ENCODE measurements around the gene RYR3.

Gene RYR3

GRCh38 chr15:33508703-33509102 is 197.9 kb downstream of the RYR3 start (continued):
- TF ChIP-seq ZFP3 (tag by site-specific recombination; IDR thresholded peaks at IDR 0.05; ENCODE audit: low read depth): no peak

GRCh38 chr15:33515121-33515520 is 204.4 kb downstream of the RYR3 start:
- TF ChIP-seq ZNF174 (tag by site-specific recombination; IDR thresholded peaks at IDR 0.05) (no peak), ZNF114 (tag by site-specific recombination; IDR thresholded peaks at IDR 0.05) (no peak), ZNF768 (tag by site-specific recombination; IDR thresholded peaks at IDR 0.05) (no peak), ZNF23 (tag by site-specific recombination; IDR thresholded peaks at IDR 0.05; ENCODE audit: borderline replicate concordance) (no peak), ZSCAN23 (tag by site-specific recombination; IDR thresholded peaks at IDR 0.05) (no peak), ZNF621 (tag by site-specific recombination; IDR thresholded peaks at IDR 0.05) (no peak), MYNN (tag by site-specific recombination; IDR thresholded peaks at IDR 0.05; ENCODE audit: borderline replicate concordance) (no peak), ZNF2 (tag by site-specific recombination; IDR thresholded peaks at IDR 0.05) (no peak), ZNF324 (tag by site-specific recombination; IDR thresholded peaks at IDR 0.05) (no peak), BCL11B (tag by site-specific recombination; IDR thresholded peaks at IDR 0.05; ENCODE audit: low read depth) (no peak), PRDM4 (tag by site-specific recombination; IDR thresholded peaks at IDR 0.05) (no peak), YY2 (tag by site-specific recombination; IDR thresholded peaks at IDR 0.05) (no peak), ZNF366 (tag by site-specific recombination; conservative IDR thresholded peaks at IDR 0.05) (no peak), ZNF239 (tag by site-specific recombination; IDR thresholded peaks at IDR 0.05) (no peak), ZXDB (tag by site-specific recombination; IDR thresholded peaks at IDR 0.05) (no peak), HOXC10 (CRISPR knock-in tag; IDR thresholded peaks at IDR 0.05) (no peak), ZNF335 (tag by site-specific recombination; conservative IDR thresholded peaks at IDR 0.05) (no peak), SP3 (tag by site-specific recombination; IDR thresholded peaks at IDR 0.05) (no peak), ZNF169 (tag by site-specific recombination; IDR thresholded peaks at IDR 0.05) (no peak)
- CTCF ChIA-PET: no interaction called here
- Histone ChIP-seq H3K36me3 (ENCODE audit: control insufficient read depth in 2 of 2, insufficient read depth in 1 of 2, low read length in 2 of 2) (no peaks in the 10 kb centered on the region), H3K4me3 (ENCODE audit: low read depth, low read length) (no peak overlapping the region), H3K27ac (ENCODE audit: extremely low read depth, low read depth, low read length) (no peak overlapping the region), H3K4me1 (ENCODE audit: control insufficient read depth, insufficient read depth, low read length) (no peaks in the 10 kb centered on the region), H3K9me3 (ENCODE audit: control insufficient read depth, insufficient read depth, low read depth, low read length) (no peaks in the 10 kb centered on the region)
- POLR2A ChIA-PET: no interaction called here

GRCh38 chr15:33516563-33516962 is 205.8 kb downstream of the RYR3 start:
- no peaks in the 10 kb centered on the region for H3K9me3 ChIP-seq (ENCODE audit: control insufficient read depth, insufficient read depth, low read depth, low read length)
- H3K4me1 ChIP-seq (ENCODE audit: control insufficient read depth, insufficient read depth, low read length): no peaks in the 10 kb centered on the region
- no peak overlapping the region for H3K4me3 ChIP-seq (ENCODE audit: low read depth, low read length)
- CTCF ChIA-PET: interaction anchor here (1.0 kb wide), 1 partner anchor 219 kb away, joined by 3 read pairs; no protein-coding TSS in a partner anchor
- TF ChIP-seq ZNF133 (tag by site-specific recombination; IDR thresholded peaks at IDR 0.05) (no peak), ZBTB1 (tag by site-specific recombination; IDR thresholded peaks at IDR 0.05) (no peak), ZNF214 (tag by site-specific recombination; IDR thresholded peaks at IDR 0.05; ENCODE audit: borderline replicate concordance) (no peak), ZNF26 (tag by site-specific recombination; IDR thresholded peaks at IDR 0.05) (no peak), MYNN (tag by site-specific recombination; IDR thresholded peaks at IDR 0.05; ENCODE audit: borderline replicate concordance) (no peak), ZBTB44 (tag by site-specific recombination; IDR thresholded peaks at IDR 0.05) (no peak), YY1 (tag by site-specific recombination; IDR thresholded peaks at IDR 0.05) (no peak)
- H3K36me3 ChIP-seq (ENCODE audit: control insufficient read depth in 2 of 2, insufficient read depth in 1 of 2, low read length in 2 of 2): no peaks in the 10 kb centered on the region
- no peak overlapping the region for H3K27ac ChIP-seq (ENCODE audit: extremely low read depth, low read depth, low read length)
- POLR2A ChIA-PET: no interaction called here

All from HEK293 (cell line).